ENCODE measurements around the gene CPVL.

DNA sequence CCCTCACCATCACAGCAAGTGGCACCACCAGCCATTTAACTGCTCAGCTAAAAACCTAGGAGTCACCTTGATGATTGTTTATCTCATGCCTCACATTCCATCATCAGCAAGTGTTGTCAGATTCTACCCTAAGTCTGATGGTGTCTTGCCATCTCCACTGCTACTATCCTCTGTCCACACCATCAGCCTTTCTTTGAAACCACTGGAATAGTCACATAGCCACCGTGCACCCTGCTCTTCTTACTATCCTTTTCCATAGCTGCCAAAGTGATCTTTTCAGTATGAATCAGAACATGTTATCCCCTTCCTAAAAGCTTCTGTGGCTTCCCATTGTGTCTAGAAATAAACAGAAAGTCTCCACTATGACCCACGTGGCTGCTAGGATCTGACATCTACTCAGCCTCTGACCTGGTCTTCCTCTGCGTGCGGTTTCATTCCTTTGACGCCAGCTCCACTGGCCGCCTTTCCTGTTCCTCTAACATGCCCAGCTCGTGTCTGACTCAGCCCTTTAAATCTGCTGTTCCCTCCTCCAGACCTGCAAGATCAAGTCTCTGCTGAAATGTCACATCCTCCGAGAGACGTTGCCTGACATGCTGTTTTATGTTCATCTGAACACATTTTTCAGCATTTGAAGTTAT is 31.7 kb upstream of the CPVL start:
- TF ChIP-seq, protein P1, sequence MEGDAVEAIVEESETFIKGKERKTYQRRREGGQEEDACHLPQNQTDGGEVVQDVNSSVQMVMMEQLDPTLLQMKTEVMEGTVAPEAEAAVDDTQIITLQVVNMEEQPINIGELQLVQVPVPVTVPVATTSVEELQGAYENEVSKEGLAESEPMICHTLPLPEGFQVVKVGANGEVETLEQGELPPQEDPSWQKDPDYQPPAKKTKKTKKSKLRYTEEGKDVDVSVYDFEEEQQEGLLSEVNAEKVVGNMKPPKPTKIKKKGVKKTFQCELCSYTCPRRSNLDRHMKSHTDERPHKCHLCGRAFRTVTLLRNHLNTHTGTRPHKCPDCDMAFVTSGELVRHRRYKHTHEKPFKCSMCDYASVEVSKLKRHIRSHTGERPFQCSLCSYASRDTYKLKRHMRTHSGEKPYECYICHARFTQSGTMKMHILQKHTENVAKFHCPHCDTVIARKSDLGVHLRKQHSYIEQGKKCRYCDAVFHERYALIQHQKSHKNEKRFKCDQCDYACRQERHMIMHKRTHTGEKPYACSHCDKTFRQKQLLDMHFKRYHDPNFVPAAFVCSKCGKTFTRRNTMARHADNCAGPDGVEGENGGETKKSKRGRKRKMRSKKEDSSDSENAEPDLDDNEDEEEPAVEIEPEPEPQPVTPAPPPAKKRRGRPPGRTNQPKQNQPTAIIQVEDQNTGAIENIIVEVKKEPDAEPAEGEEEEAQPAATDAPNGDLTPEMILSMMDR (IDR thresholded peaks at IDR 0.05 in 2 of 3, conservative IDR thresholded peaks at IDR 0.05 in 1 of 3; ENCODE audit: borderline replicate concordance in 1 of 3, insufficient read depth in 1 of 3, low read depth in 2 of 3, low read length in 2 of 3) = no peak
- TF ChIP-seq RAD21 (IDR thresholded peaks at IDR 0.05; ENCODE audit: low read depth) (no peak), SIN3A (IDR thresholded peaks at IDR 0.05; ENCODE audit: low read depth) (no peak), POLR2A (IDR thresholded peaks at IDR 0.05; ENCODE audit: borderline replicate concordance, extremely low read depth, insufficient read depth, insufficient read length) (no peak)
